Adrenal gland (tissue), 12 donors: ENCODE results near the gene LIMS4. TPM values are rescaled to one million over a fixed set of nuclear protein-coding genes. Genes with fewer than 3 reads are reported as not detected.
"Not testable (repeated sequence)": the region's sequence is repeated elsewhere in the genome, so short reads cannot be mapped to it uniquely, and the experiment has no call there.

ENCODE experiments used
- DNase-seq, 7 donors: peaks; one replicate each; pipeline ENCODE4 v3.0.0-alpha.2; 2019 to 2020
- H3K27ac ChIP-seq, 5 donors: fragments of 200-600 bp; sonication (generic) in 4 of 5; 1 replicate in 3 of 5; 2 replicates in 2 of 5; pipeline versions ENCODE4 v1.5.1 to v1.8.0; 2016 to 2020; ENCODE audit warnings: mild to moderate bottlenecking in 1 of 5
- H3K27me3 ChIP-seq: fragments of 200-600 bp; 2 replicates; pipeline ENCODE4 v1.8.0; 2021
- H3K36me3 ChIP-seq, 2 donors: fragments of 200-600 bp; replicated peaks in 1 of 2; 1 replicate in 1 of 2; 2 replicates in 1 of 2; pipeline versions ENCODE4 v1.5.1 to v1.8.0; 2018 to 2022
- H3K4me1 ChIP-seq, 2 donors: fragments of 200-600 bp; replicated peaks in 1 of 2; 1 replicate in 1 of 2; 2 replicates in 1 of 2; pipeline versions ENCODE4 v1.5.1 to v1.8.0; 2018 to 2021
- H3K4me3 ChIP-seq, 4 donors: fragments of 200-600 bp; sonication (generic) in 3 of 4; one replicate each; pipeline ENCODE4 v1.5.1; 2016 to 2018
- H3K9me3 ChIP-seq, 3 donors: fragments of 200-600 bp; sonication (generic) in 1 of 3; replicated peaks in 1 of 3; 1 replicate in 2 of 3; 2 replicates in 1 of 3; pipeline versions ENCODE4 v1.5.1 to v1.8.0; 2016 to 2021
- WGBS, 4 donors: extraction: QIAGEN DNeasy Blood & Tissue Kit in 2 of 4; methylation state at CpG; one replicate each; pipeline versions ENCODE4 v1.1.5 to v1.1.7; 2013 to 2017; 5-methylcytosine and 5-hydroxymethylcytosine counted together
- intact Hi-C, 2 donors: fragments of 100-400 bp; cut with DNase I; formaldehyde crosslinking; loops; one replicate each; pipeline versions ENCODE4 v1.14.1 to v1.15.0; 2022 to 2023
- polyA plus RNA-seq, 3 donors: library from polyadenylated mRNA; stranded (reverse); fragments of 200-250 nt in 2 of 3; fragments of 350-450 nt in 1 of 3; fragmentation: Illumina TruSeq in 1 of 3; extraction: RNeasy Lipid Tissue Mini Kit (QIAGEN cat#74804) in 1 of 3; gene quantifications; one replicate each; pipeline ENCODE4 v1.2.3, GENCODE V29; 2013 to 2014
- small RNA-seq, 2 donors: library from RNA; depleted of rRNA; stranded (forward); fragments of <200 nt; gene quantifications; one replicate each; pipeline ENCODE3, GENCODE V24; 2016
- total RNA-seq, 9 donors: library from RNA; depleted of rRNA in 4 of 9; stranded (reverse); fragments of >200 nt in 4 of 9; fragments of 120-200 nt in 1 of 9; fragmentation: NEBNext Ultra II Directional in 1 of 9; extraction: Animal tissue kit (Norgen Biotek cat#: 25700) in 1 of 9; gene quantifications; one replicate each; pipeline versions ENCODE4 v1.1.0 to v1.2.4, GENCODE V29; 2013 to 2023
- donor health status: healthy with polysubstance abuse.
- donor health status: Bipolar disorder and iron deficiency.
- donor health status: DM: yes; HTN: yes; CAD: no.
- donor health status: DM: no; HTN: no; CAD: no.
- donor health status: DM: no; HTN: no; CAD: no.
- donor health status: DM: yes; HTN: yes; CAD: no.

Gene LIMS4
- total and polyA plus RNA-seq, 12 donors, result 5.5 to 30.7 (median 9.7) TPM

DNA sequence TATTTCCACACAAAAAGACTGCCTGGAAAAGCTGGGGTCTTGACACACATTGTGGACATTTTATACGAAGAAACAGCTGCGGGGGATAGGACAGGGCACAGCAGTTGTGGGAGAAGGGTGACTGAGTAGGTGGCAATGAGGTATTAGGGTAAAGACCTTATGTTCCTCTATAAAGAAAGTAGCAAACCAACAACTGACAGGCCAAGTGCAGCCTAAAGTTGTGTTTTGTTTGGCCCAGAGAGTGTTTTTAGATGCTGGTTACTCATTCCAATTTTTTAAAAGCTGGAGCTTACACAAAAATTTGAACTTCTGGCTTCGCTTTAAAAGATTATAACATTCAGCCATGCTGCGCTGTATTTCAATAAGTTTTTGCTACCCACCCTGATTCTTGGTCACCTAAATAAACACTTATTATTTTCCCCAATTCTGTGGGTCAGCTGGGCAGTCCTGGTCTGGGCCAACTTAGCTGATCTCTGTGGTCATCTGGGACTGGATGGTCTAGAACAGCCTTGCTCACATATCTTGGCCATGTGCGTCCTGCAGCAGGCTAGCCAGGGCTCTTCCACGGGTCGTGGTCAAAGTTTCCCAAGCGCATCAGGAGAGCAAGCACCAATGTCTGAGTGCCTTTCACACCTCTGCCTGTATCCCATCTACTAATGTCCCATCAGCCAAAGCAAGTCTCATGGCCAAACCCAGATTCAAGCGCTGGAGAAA is 51.8 kb downstream of the LIMS4 start:
- H3K27me3 ChIP-seq, H3K4me3 ChIP-seq, H3K4me1 ChIP-seq, DNase-seq, H3K36me3 ChIP-seq, H3K9me3 ChIP-seq, intact Hi-C loops, H3K27ac ChIP-seq: not testable (repeated sequence)
- WGBS, 4 donors, result no CpG with 5 or more reads among the region's 9 CpGs

DNA sequence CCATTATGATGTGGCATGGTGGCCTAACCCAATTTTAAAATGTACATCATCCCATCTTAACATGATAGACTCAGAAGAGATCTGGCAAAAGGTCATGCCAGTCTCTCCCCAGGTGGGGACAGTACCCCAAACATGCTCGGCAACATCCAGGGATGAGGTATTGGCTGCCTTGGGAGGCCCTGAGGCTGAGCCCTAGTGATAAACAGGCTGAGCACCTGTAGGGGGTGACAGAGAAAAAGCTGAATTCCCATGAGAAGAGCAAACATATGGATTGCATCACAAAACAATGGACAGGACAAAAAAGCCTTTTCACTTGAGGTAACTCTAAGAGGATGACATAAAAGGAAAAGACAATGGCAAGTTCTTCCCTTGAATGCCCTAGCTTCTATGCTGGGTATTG is 65.5 kb downstream of the LIMS4 start:
- DNase-seq, H3K9me3 ChIP-seq, H3K4me1 ChIP-seq, H3K27ac ChIP-seq, intact Hi-C loops, H3K36me3 ChIP-seq, H3K27me3 ChIP-seq, H3K4me3 ChIP-seq: not testable (repeated sequence)
- no CpG with 5 or more reads among the region's 1 CpG for WGBS, 4 donors

DNA sequence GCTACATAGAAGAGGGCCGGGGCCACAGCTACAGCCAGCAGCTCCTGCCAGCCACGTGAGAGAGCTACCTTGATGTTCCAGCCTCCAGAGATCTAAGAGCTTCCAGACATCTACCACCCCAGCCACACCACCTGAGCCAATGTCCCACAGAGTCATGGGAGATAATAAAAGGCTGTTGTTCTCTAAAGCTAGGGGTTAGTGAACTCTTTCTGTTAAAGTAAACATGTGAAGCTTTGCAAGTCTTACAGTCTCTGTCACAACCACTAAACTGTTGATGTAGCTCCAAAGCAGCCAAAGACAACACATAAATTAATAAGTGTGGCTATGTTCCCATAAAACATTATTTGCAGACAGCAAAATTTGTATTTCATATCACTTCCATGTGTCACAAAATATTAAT is 67.6 kb downstream of the LIMS4 start:
- H3K9me3 ChIP-seq, H3K27ac ChIP-seq, H3K36me3 ChIP-seq, DNase-seq, H3K4me1 ChIP-seq, H3K4me3 ChIP-seq, intact Hi-C loops, H3K27me3 ChIP-seq: not testable (repeated sequence)
- no CpG with 5 or more reads among the region's 2 CpGs for WGBS, 4 donors

DNA sequence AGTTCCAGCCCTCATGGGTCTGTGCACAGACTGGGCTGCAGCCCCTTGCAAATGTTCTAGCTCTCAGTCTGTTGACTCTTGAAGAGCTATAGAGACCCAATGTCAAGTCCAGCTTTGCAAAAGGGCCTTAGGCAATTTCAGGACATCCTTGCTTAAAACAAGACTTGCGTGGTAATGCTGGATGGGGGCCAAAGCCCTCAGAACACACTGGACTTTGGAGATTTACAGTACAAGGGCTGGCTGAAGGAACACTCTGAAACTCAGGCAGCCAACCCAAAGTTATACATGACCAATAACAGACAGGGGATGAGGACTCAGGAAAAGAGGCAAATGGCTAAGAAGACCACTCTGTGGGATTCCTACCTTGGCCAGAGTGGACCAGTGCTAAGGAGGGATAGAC is 68.4 kb downstream of the LIMS4 start:
- intact Hi-C loops, H3K9me3 ChIP-seq, H3K4me3 ChIP-seq, H3K27ac ChIP-seq, H3K4me1 ChIP-seq, DNase-seq, H3K36me3 ChIP-seq, H3K27me3 ChIP-seq: not testable (repeated sequence)
- WGBS, 4 donors, result no CpG with 5 or more reads among the region's 1 CpG

DNA sequence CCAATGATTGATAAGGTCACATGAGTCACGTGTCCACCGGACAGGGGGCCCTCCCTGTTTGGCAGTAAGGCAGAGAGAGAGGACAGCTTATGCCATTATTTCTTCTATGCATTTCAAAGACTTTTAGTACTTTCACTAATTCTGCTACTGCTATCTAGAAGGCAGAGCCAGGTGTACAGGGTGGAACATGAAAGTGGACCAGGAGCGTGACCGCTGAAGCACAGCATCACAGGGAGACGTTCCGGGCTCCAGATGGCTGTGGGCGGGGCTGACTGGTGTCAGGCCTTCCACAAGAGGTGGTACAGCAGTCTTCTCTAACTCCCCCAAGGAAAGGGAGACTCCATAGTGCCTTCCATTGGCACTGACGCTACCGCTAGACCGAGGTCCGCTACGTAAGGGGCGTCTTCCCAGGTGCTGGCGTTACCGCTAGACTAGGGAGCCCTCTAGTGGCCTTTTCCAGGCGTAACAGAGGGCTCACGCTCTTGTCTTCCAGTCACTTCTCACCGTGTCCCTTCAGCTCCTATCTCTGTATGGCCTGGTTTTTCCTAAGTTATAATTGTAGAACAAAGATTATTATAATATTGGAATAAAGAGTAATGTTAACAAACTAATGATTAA is 71.5 kb downstream of the LIMS4 start:
- H3K36me3 ChIP-seq, H3K27ac ChIP-seq, H3K4me3 ChIP-seq, DNase-seq, H3K9me3 ChIP-seq, intact Hi-C loops, H3K27me3 ChIP-seq, H3K4me1 ChIP-seq: not testable (repeated sequence)
- WGBS, 4 donors, result 0 to 41% (median 0%) methylated on average over 1 to 3 of the region's 18 CpGs

DNA sequence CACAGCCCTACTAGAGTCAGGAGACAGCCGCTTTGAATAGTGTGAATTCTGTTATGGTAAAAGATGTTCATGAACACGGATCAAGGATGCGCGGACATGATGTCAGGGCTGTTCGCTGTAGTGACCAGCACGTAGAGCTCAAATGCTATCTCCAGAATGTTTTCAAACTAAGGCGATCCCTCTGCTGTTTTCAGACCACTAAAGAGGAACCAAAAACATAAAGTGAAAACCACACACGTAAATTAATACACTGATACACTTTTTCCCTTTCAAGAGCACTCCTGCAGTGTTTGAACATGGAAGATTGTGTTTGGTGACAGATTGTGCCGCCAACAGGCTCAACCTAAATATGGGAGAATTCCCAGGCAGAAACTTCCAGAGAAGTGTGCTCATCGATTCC is 73.2 kb downstream of the LIMS4 start:
- WGBS, 4 donors, result no CpG with 5 or more reads among the region's 10 CpGs
- H3K36me3 ChIP-seq, H3K4me3 ChIP-seq, H3K9me3 ChIP-seq, H3K27me3 ChIP-seq, H3K27ac ChIP-seq, intact Hi-C loops, DNase-seq, H3K4me1 ChIP-seq: not testable (repeated sequence)

DNA sequence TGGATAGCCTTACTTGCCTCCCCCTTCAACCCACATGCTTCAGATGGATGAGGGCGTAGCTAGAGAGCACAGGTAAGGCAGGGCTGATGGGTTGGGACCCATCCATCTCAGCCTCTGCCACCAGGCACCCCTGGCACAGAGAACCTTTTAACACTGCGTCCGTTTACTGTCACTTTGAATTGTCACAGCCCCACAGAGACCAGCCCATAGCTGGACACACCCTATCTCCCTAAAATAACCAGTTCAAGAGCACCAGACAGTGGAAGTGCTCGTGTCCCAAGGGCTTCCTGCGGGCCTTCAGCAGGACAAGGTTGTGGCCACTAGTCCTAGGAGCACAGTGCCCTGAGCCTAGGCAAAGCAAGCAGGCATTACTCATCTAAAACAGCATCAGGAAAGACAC is 76.6 kb downstream of the LIMS4 start:
- H3K4me3 ChIP-seq, DNase-seq, H3K9me3 ChIP-seq, H3K36me3 ChIP-seq, intact Hi-C loops, H3K27ac ChIP-seq, H3K4me1 ChIP-seq, H3K27me3 ChIP-seq: not testable (repeated sequence)
- no CpG with 5 or more reads among the region's 5 CpGs for WGBS, 4 donors

Small RNA genes lying within 50 kb of the gene (small RNA-seq; reads per million reads assigned to genes)
- gene AC108938.1, result 0 reads per million in 2 donors

Other genes with a start within 250 kb of the LIMS4 start
- gene RGPD6, start 104.4 kb upstream of the LIMS4 start, total RNA-seq, result 10 to 100 TPM in 7 of 9 donors, 1 to 10 TPM in 2; 8.8 to 65.0 (median 20.0) TPM
- gene RGPD6, start 104.4 kb upstream of the LIMS4 start, polyA plus RNA-seq, result 10 to 100 TPM; 13.5 to 14.5 (median 13.7) TPM
- 10 to 100 TPM in 1 of 9 donors, 1 to 10 TPM in 7, under 1 TPM in 1; 0.66 to 17.1 (median 1.4) TPM for gene BUB1, start 205.2 kb upstream of the LIMS4 start, total RNA-seq
- gene BUB1, start 205.2 kb upstream of the LIMS4 start, polyA plus RNA-seq, result 1 to 10 TPM in 1 of 3 donors, under 1 TPM in 2; 0.17 to 2.0 (median 0.24) TPM